A549 (cell line): ENCODE data around the gene KCTD15. TPM values are rescaled to one million over a fixed set of nuclear protein-coding genes. Genes with fewer than 3 reads are reported as not detected.

ENCODE experiments used
- CHD4 ChIP-seq: fragments of 200-600 bp; sonication (generic); IDR thresholded peaks from 2 replicates; pipeline ENCODE4 v1.6.1; 2016; ENCODE audit warnings: antibody characterized with exemption, mild to moderate bottlenecking, borderline replicate concordance
- EHF ChIP-seq: fragments of 250-450 bp; sonication (Bioruptor Pico); IDR thresholded peaks from 2 replicates; pipeline ENCODE4 v1.5.0; 2020; ENCODE audit warnings: mild to moderate bottlenecking
- EP300 ChIP-seq, 2 experiments: fragments of >200 bp; sonication (Bioruptor Twin); formaldehyde crosslinking; IDR thresholded peaks; 2 replicates in 1 of 2; 3 replicates in 1 of 2; pipeline ENCODE4 v1.6.1; 2016 to 2017
- FOSB ChIP-seq: fragments of 250-450 bp; sonication (Bioruptor Pico); IDR thresholded peaks from 2 replicates; pipeline ENCODE4 v1.5.0; 2020; ENCODE audit warnings: mild to moderate bottlenecking, moderate library complexity
- FOXS1 ChIP-seq: fragments of 250-450 bp; sonication (Bioruptor Pico); IDR thresholded peaks from 2 replicates; pipeline ENCODE4 v1.5.0; 2020; ENCODE audit warnings: mild to moderate bottlenecking, moderate library complexity
- GATA3 ChIP-seq: IDR thresholded peaks from 2 replicates; pipeline ENCODE4 v1.6.1; 2012; ENCODE audit warnings: borderline replicate concordance
- HDAC2 ChIP-seq: fragments of 200-600 bp; sonication (generic); IDR thresholded peaks from 2 replicates; pipeline ENCODE4 v1.6.1; 2016
- HES2 ChIP-seq: fragments of >200 bp; sonication (Bioruptor Twin); formaldehyde crosslinking; IDR thresholded peaks from 2 replicates; pipeline ENCODE4 v1.6.1; 2016
- HMGXB4 ChIP-seq: fragments of 250-450 bp; sonication (Bioruptor Pico); IDR thresholded peaks from 2 replicates; pipeline ENCODE4 v1.5.0; 2021; ENCODE audit warnings: mild to moderate bottlenecking, moderate library complexity, borderline replicate concordance
- HOXA7 ChIP-seq: fragments of 250-450 bp; sonication (Bioruptor Pico); IDR thresholded peaks from 2 replicates; pipeline ENCODE4 v1.5.0; 2020; ENCODE audit warnings: mild to moderate bottlenecking, moderate library complexity
- JUN ChIP-seq, 2 experiments: fragments of >200 bp; sonication (Bioruptor Twin); formaldehyde crosslinking; IDR thresholded peaks; 2 replicates in 1 of 2; 3 replicates in 1 of 2; pipeline ENCODE4 v1.6.1; 2016 to 2017
- KDM1A ChIP-seq: fragments of 200-600 bp; sonication (generic); IDR thresholded peaks from 2 replicates; pipeline ENCODE4 v1.6.1; 2016; ENCODE audit warnings: low read depth, mild to moderate bottlenecking
- MAZ ChIP-seq: fragments of 150-350 bp; IDR thresholded peaks from 2 replicates; pipeline ENCODE4 v1.6.1; 2014; ENCODE audit warnings: antibody characterized with exemption, low read depth, low read length, borderline replicate concordance
- MYC ChIP-seq: IDR thresholded peaks from 2 replicates; pipeline ENCODE4 v1.6.1; 2012; ENCODE audit warnings: mild to moderate bottlenecking, inconsistent platforms, low read length, improper control_type of control experiment, borderline replicate concordance
- PHF8 ChIP-seq: fragments of 200-600 bp; sonication (generic); IDR thresholded peaks from 2 replicates; pipeline ENCODE4 v1.6.1; 2016; ENCODE audit warnings: low read depth, mild to moderate bottlenecking, antibody characterized with exemption, moderate library complexity, borderline replicate concordance
- POLR2A ChIP-seq: IDR thresholded peaks from 2 replicates; pipeline ENCODE4 v1.6.1; 2012; ENCODE audit warnings: mild to moderate bottlenecking, low read length
- RAD21 ChIP-seq, 2 experiments: fragments of >200 bp in 1 of 2; sonication (Bioruptor Twin) in 1 of 2; formaldehyde crosslinking in 1 of 2; IDR thresholded peaks in 1 of 2; conservative IDR thresholded peaks in 1 of 2; 2 replicates in 1 of 2; 3 replicates in 1 of 2; pipeline ENCODE4 v1.6.1; 2012 to 2018; ENCODE audit warnings: inconsistent platforms in 1 of 2
- RARB ChIP-seq: fragments of 250-450 bp; sonication (Bioruptor Pico); IDR thresholded peaks from 2 replicates; pipeline ENCODE4 v1.8.0; 2021; ENCODE audit warnings: mild to moderate bottlenecking, moderate library complexity
- RCOR1 ChIP-seq: fragments of 150-350 bp; IDR thresholded peaks from 2 replicates; pipeline ENCODE4 v1.6.1; 2014; ENCODE audit warnings: antibody characterized with exemption, low read length, low read depth
- RFX5 ChIP-seq: fragments of 450-650 bp; IDR thresholded peaks from 2 replicates; pipeline ENCODE4 v1.7.1; 2014; ENCODE audit warnings: antibody characterized with exemption, mild to moderate bottlenecking, moderate library complexity
- RNF2 ChIP-seq: fragments of 200-600 bp; sonication (generic); IDR thresholded peaks from 2 replicates; pipeline ENCODE4 v1.6.1; 2016; ENCODE audit warnings: low read depth, mild to moderate bottlenecking, antibody characterized with exemption, moderate library complexity, borderline replicate concordance
- SMC3 ChIP-seq: fragments of >200 bp; sonication (Bioruptor Twin); formaldehyde crosslinking; IDR thresholded peaks from 3 replicates; pipeline ENCODE4 v1.6.1; 2018; ENCODE audit warnings: inconsistent platforms
- SREBF2 ChIP-seq: fragments of 450-650 bp; IDR thresholded peaks from 2 replicates; pipeline ENCODE4 v1.6.1; 2014; ENCODE audit warnings: mild to moderate bottlenecking, moderate library complexity
- TFCP2L1 ChIP-seq: fragments of 250-450 bp; sonication (Bioruptor Pico); IDR thresholded peaks from 2 replicates; pipeline ENCODE4 v1.5.0; 2021; ENCODE audit warnings: mild to moderate bottlenecking
- ZFP36 ChIP-seq: fragments of 450-650 bp; IDR thresholded peaks from 2 replicates; pipeline ENCODE4 v1.6.1; 2014; ENCODE audit warnings: borderline replicate concordance; ENCODE audit not compliant: partially characterized antibody
- ZNF302 ChIP-seq: fragments of 250-450 bp; sonication (Bioruptor Pico); IDR thresholded peaks from 2 replicates; pipeline ENCODE4 v1.9.0; 2021; ENCODE audit warnings: inconsistent platforms, mild to moderate bottlenecking, moderate library complexity
- polyA plus RNA-seq, 4 experiments: library from polyadenylated mRNA; depleted of rRNA in 3 of 4; stranded (reverse); fragments of >200 nt; fragmentation: RNase III in 1 of 4; extraction: RNeasy Plus Mini Kit Qiagen cat#74134 plus additional on column Dnase treatment in 1 of 4; gene quantifications; 2 replicates in 3 of 4; 3 replicates in 1 of 4; pipeline ENCODE4 v1.2.3, GENCODE V29; 2011 to 2017
- TF ChIP-seq, protein P1 (sequence below): fragments of 200-600 bp; sonication (generic); IDR thresholded peaks from 2 replicates; pipeline ENCODE4 v1.6.1; 2016; ENCODE audit warnings: antibody characterized with exemption, mild to moderate bottlenecking, moderate library complexity
- TF ChIP-seq, protein P2 (sequence below): fragments of >200 bp; sonication (Bioruptor Twin); formaldehyde crosslinking; IDR thresholded peaks from 3 replicates; pipeline ENCODE4 v1.6.1; 2016
- TF ChIP-seq, protein P3 (sequence below): IDR thresholded peaks from 2 replicates; pipeline ENCODE4 v1.6.1; 2012
- TF ChIP-seq, protein P4 (sequence below): fragments of 450-650 bp; IDR thresholded peaks from 2 replicates; pipeline ENCODE4 v1.6.1; 2014; ENCODE audit warnings: antibody characterized with exemption
- TF ChIP-seq, protein P5 (sequence below): fragments of 150-350 bp; IDR thresholded peaks from 2 replicates; pipeline ENCODE4 v1.6.1; 2014; ENCODE audit warnings: low read depth, mild to moderate bottlenecking, low read length

The KCTD15 gene
- polyA plus RNA-seq, 2 of the 4 experiments (the other 2 are of a cell fraction), result 54.0 to 56.5 TPM

GRCh38 chr19:33804021-33804799 is 7.5 kb downstream of the KCTD15 start (continued):
- TF ChIP-seq, protein P1, sequence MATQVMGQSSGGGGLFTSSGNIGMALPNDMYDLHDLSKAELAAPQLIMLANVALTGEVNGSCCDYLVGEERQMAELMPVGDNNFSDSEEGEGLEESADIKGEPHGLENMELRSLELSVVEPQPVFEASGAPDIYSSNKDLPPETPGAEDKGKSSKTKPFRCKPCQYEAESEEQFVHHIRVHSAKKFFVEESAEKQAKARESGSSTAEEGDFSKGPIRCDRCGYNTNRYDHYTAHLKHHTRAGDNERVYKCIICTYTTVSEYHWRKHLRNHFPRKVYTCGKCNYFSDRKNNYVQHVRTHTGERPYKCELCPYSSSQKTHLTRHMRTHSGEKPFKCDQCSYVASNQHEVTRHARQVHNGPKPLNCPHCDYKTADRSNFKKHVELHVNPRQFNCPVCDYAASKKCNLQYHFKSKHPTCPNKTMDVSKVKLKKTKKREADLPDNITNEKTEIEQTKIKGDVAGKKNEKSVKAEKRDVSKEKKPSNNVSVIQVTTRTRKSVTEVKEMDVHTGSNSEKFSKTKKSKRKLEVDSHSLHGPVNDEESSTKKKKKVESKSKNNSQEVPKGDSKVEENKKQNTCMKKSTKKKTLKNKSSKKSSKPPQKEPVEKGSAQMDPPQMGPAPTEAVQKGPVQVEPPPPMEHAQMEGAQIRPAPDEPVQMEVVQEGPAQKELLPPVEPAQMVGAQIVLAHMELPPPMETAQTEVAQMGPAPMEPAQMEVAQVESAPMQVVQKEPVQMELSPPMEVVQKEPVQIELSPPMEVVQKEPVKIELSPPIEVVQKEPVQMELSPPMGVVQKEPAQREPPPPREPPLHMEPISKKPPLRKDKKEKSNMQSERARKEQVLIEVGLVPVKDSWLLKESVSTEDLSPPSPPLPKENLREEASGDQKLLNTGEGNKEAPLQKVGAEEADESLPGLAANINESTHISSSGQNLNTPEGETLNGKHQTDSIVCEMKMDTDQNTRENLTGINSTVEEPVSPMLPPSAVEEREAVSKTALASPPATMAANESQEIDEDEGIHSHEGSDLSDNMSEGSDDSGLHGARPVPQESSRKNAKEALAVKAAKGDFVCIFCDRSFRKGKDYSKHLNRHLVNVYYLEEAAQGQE, result no peak
- TF ChIP-seq CHD4, result no peak
- TF ChIP-seq PHF8, result no peak
- no peak for TF ChIP-seq EP300 (IDR thresholded peaks at IDR 0.05)
- no peak for TF ChIP-seq HES2
- TF ChIP-seq ZFP36, result no peak
- 0 out of 2 replicates have a peak, but pooled peaks have one; percentile 16 for TF ChIP-seq FOXS1 (CRISPR knock-in tag)
- TF ChIP-seq HMGXB4 (CRISPR knock-in tag), result no peak
- TF ChIP-seq RNF2, result no peak
- TF ChIP-seq POLR2A, result no peak
- TF ChIP-seq RAD21 (conservative IDR thresholded peaks at IDR 0.05 in 1 of 2, IDR thresholded peaks at IDR 0.05 in 1 of 2), result no peak
- TF ChIP-seq SMC3, result no peak
- TF ChIP-seq, protein P2, sequence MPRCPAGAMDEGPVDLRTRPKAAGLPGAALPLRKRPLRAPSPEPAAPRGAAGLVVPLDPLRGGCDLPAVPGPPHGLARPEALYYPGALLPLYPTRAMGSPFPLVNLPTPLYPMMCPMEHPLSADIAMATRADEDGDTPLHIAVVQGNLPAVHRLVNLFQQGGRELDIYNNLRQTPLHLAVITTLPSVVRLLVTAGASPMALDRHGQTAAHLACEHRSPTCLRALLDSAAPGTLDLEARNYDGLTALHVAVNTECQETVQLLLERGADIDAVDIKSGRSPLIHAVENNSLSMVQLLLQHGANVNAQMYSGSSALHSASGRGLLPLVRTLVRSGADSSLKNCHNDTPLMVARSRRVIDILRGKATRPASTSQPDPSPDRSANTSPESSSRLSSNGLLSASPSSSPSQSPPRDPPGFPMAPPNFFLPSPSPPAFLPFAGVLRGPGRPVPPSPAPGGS, result no peak
- TF ChIP-seq MYC, result peak; percentile 67
- TF ChIP-seq EHF, result peak; percentile 92
- TF ChIP-seq RCOR1, result no peak
- TF ChIP-seq, protein P3, sequence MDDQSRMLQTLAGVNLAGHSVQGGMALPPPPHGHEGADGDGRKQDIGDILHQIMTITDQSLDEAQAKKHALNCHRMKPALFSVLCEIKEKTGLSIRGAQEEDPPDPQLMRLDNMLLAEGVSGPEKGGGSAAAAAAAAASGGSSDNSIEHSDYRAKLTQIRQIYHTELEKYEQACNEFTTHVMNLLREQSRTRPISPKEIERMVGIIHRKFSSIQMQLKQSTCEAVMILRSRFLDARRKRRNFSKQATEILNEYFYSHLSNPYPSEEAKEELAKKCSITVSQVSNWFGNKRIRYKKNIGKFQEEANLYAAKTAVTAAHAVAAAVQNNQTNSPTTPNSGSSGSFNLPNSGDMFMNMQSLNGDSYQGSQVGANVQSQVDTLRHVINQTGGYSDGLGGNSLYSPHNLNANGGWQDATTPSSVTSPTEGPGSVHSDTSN, result no peak
- TF ChIP-seq SREBF2, result no peak
- no peak for TF ChIP-seq RFX5
- no peak for TF ChIP-seq GATA3
- TF ChIP-seq FOSB, result no peak
- TF ChIP-seq RARB (CRISPR knock-in tag), result no peak
- no peak for TF ChIP-seq HOXA7 (CRISPR knock-in tag)
- TF ChIP-seq ZNF302 (CRISPR knock-in tag), result no peak
- TF ChIP-seq JUN (IDR thresholded peaks at IDR 0.05), result peak; percentile 29 to 42; a peak in 1 of 5 replicates
- TF ChIP-seq, protein P4, sequence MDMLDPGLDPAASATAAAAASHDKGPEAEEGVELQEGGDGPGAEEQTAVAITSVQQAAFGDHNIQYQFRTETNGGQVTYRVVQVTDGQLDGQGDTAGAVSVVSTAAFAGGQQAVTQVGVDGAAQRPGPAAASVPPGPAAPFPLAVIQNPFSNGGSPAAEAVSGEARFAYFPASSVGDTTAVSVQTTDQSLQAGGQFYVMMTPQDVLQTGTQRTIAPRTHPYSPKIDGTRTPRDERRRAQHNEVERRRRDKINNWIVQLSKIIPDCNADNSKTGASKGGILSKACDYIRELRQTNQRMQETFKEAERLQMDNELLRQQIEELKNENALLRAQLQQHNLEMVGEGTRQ, result no peak; the same call in 1 of the 2 replicates
- TF ChIP-seq TFCP2L1 (CRISPR knock-in tag), result no peak
- TF ChIP-seq KDM1A, result no peak
- no peak for TF ChIP-seq MAZ
- no peak for TF ChIP-seq HDAC2
- TF ChIP-seq, protein P5, sequence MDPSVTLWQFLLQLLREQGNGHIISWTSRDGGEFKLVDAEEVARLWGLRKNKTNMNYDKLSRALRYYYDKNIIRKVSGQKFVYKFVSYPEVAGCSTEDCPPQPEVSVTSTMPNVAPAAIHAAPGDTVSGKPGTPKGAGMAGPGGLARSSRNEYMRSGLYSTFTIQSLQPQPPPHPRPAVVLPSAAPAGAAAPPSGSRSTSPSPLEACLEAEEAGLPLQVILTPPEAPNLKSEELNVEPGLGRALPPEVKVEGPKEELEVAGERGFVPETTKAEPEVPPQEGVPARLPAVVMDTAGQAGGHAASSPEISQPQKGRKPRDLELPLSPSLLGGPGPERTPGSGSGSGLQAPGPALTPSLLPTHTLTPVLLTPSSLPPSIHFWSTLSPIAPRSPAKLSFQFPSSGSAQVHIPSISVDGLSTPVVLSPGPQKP, result no peak
